Brain microvascular endothelial cell (primary cell): ENCODE measurements around the gene KCNN3.

ENCODE experiments used
- DNase-seq: peaks from one replicate; pipeline ENCODE4 v3.0.0-alpha.2; 2020
- H3K27ac ChIP-seq: fragments of 250-450 bp; sonication (Bioruptor Pico); 2 replicates; pipeline ENCODE4 v1.5.1; 2020; ENCODE audit warnings: mild to moderate bottlenecking, moderate library complexity
- H3K27me3 ChIP-seq: fragments of 250-450 bp; sonication (Bioruptor Pico); replicated peaks from 2 replicates; pipeline ENCODE4 v1.5.1; 2020; ENCODE audit warnings: mild to moderate bottlenecking
- H3K36me3 ChIP-seq: fragments of 250-450 bp; sonication (Bioruptor Pico); replicated peaks from 2 replicates; pipeline ENCODE4 v1.5.1; 2020; ENCODE audit warnings: mild to moderate bottlenecking
- H3K4me3 ChIP-seq: 2 replicates; pipeline ENCODE4 v1.5.1; 2011; ENCODE audit warnings: low read depth, mild to moderate bottlenecking, control low read depth, low read length, moderate library complexity
- in situ Hi-C: cut with HindIII; loops from 2 replicates; pipeline ENCODE4 v1.10.0; 2017; ENCODE audit warnings: low sequenced_read_pairs, low pct_ligation_motif_present
- TF ChIP-seq, protein P1 (sequence below): IDR thresholded peaks from 2 replicates; pipeline ENCODE4 v1.5.1; 2011; ENCODE audit warnings: low read depth, mild to moderate bottlenecking, moderate library complexity, low read length, control low read depth, inconsistent platforms; ENCODE audit errors: missing control alignments

The KCNN3 gene

GRCh38 chr1:154743526-154744036 is 126.5 kb downstream of the KCNN3 start:
- DNase-seq = no peak
- TF ChIP-seq, protein P1, sequence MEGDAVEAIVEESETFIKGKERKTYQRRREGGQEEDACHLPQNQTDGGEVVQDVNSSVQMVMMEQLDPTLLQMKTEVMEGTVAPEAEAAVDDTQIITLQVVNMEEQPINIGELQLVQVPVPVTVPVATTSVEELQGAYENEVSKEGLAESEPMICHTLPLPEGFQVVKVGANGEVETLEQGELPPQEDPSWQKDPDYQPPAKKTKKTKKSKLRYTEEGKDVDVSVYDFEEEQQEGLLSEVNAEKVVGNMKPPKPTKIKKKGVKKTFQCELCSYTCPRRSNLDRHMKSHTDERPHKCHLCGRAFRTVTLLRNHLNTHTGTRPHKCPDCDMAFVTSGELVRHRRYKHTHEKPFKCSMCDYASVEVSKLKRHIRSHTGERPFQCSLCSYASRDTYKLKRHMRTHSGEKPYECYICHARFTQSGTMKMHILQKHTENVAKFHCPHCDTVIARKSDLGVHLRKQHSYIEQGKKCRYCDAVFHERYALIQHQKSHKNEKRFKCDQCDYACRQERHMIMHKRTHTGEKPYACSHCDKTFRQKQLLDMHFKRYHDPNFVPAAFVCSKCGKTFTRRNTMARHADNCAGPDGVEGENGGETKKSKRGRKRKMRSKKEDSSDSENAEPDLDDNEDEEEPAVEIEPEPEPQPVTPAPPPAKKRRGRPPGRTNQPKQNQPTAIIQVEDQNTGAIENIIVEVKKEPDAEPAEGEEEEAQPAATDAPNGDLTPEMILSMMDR = no peak
- no peak overlapping the region for H3K4me3 ChIP-seq
- no peaks in the 10 kb centered on the region for H3K36me3 ChIP-seq
- H3K27me3 ChIP-seq = peaks cover 6% of the 10 kb centered on the region
- in situ Hi-C loops = no loop called here
- H3K27ac ChIP-seq = no peak overlapping the region

GRCh38 chr1:154742606-154743005 is 127.5 kb downstream of the KCNN3 start:
- H3K27ac ChIP-seq = no peak overlapping the region
- in situ Hi-C loops = no loop called here
- TF ChIP-seq, protein P1 = no peak

GRCh38 chr1:154741741-154742495 is 128.2 kb downstream of the KCNN3 start:
- peaks cover 3% of the 10 kb centered on the region for H3K27me3 ChIP-seq
- no peak for DNase-seq
- in situ Hi-C loops = no loop called here

More at GRCh38 chr1:154742606-154743005, 127.5 kb downstream of the KCNN3 start:
- Histone ChIP-seq H3K27me3 (peaks cover 6% of the 10 kb centered on the region), H3K4me3 (no peak overlapping the region), H3K36me3 (no peaks in the 10 kb centered on the region)
- no peak for DNase-seq

DNA sequence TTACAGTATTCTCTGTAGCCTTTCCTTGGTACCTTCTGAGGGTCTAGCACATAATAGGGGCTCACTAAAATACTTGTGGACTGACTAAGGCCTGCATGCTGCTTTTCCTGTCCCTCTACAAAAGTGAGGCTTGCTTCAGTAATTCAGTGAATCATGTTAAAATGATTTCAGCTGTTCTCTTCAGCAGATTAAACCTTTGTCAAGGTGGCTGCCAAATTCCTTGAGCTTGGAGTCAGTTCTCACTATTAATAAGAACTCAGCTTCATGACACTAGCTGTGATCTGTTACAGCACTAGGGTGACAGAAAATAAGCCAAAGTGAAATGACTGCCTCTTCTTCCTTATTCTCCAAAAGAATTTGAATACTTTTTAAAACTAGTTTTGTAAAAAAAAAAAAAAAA is 128.8 kb downstream of the KCNN3 start:
- peak overlapping the region; percentile 6 for H3K27ac ChIP-seq
- DNase-seq = peak; percentile 41
- TF ChIP-seq, protein P1 = no peak
- H3K4me3 ChIP-seq = no peak overlapping the region
- H3K27me3 ChIP-seq = no peaks in the 10 kb centered on the region
- in situ Hi-C loops = no loop called here
- H3K36me3 ChIP-seq = no peaks in the 10 kb centered on the region

More at GRCh38 chr1:154741741-154742495, 128.2 kb downstream of the KCNN3 start:
- TF ChIP-seq, protein P1 = peak; percentile 10
- H3K27ac ChIP-seq = peak overlapping the region; percentile 6
- H3K36me3 ChIP-seq = no peaks in the 10 kb centered on the region
- no peak overlapping the region for H3K4me3 ChIP-seq

DNA sequence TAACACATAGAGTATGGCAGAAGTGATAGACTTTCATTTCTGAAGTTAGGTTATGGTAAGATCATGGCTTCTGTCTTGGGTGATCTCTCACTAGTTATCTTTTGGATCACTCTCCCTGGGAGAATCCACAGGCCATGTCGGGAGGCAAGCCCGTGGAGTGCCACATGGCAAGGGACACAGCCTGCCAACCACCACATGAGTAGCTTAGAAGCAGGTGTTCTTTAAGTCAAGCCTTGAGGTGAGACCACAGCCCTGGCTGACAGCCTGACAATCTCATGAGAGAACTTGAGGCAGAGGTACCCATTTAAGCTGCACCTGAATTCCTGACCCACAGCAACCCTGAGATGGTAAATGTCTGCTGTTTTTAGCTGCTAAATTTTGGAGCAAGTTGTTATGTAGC is 130.4 kb downstream of the KCNN3 start:
- in situ Hi-C loops = no loop called here
- H3K4me3 ChIP-seq = no peak overlapping the region

More for the DNA sequence above, 130.4 kb downstream of the KCNN3 start:
- no peak overlapping the region for H3K27ac ChIP-seq
- TF ChIP-seq, protein P1 = no peak
- H3K27me3 ChIP-seq = no peaks in the 10 kb centered on the region
- no peak for DNase-seq
- no peaks in the 10 kb centered on the region for H3K36me3 ChIP-seq
